GM19035 (cell line): ENCODE data around the gene DYNLT1.
"Not testable (repeated sequence)": the region's sequence is repeated elsewhere in the genome, so short reads cannot be mapped to it uniquely, and the experiment has no call there.

Experiments used
- ATAC-seq: cut with Tn5 transposase; IDR thresholded peaks from one replicate; pipeline ENCODE4 v1.9.1; 2021; ENCODE audit not compliant: unreplicated experiment

The DYNLT1 gene

GRCh38 chr6:158663625-158664165 is 19.2 kb upstream of the DYNLT1 start:
- no peak for ATAC-seq

GRCh38 chr6:158662954-158663624 is 18.5 kb upstream of the DYNLT1 start:
- ATAC-seq = no peak

GRCh38 chr6:158662607-158662953 is 18.0 kb upstream of the DYNLT1 start:
- ATAC-seq = no peak

- ATAC-seq = no peak
These were observed 16.7 kb upstream of the DYNLT1 start for GRCh38 chr6:158661156-158661685.

- ATAC-seq = no peak
These were observed 15.8 kb upstream of the DYNLT1 start for GRCh38 chr6:158660333-158660754.

- not testable (repeated sequence) for ATAC-seq
These were observed 12.4 kb upstream of the DYNLT1 start for GRCh38 chr6:158656986-158657385.

GRCh38 chr6:158655569-158656450 is 11.3 kb upstream of the DYNLT1 start:
- no peak for ATAC-seq

GRCh38 chr6:158654960-158655489 is 10.5 kb upstream of the DYNLT1 start:
- ATAC-seq = no peak

- ATAC-seq = no peak
These were observed 10.0 kb upstream of the DYNLT1 start for GRCh38 chr6:158654498-158654897.

- peak; percentile 41 for ATAC-seq
These were observed 9.2 kb upstream of the DYNLT1 start for GRCh38 chr6:158653577-158654354.

- not testable (repeated sequence) for ATAC-seq
These were observed 7.6 kb upstream of the DYNLT1 start for GRCh38 chr6:158651981-158652737.

GRCh38 chr6:158649289-158650143 is 5.0 kb upstream of the DYNLT1 start, which contains the start of gene SYTL3:
Gene SYTL3, plus strand, starts transcription at chr6:158650054. Its CDS starts 13,215 bp downstream, at chr6:158663269.
- peak; percentile 52 for ATAC-seq

- no peak for ATAC-seq
These were observed 4.2 kb upstream of the DYNLT1 start for GRCh38 chr6:158648682-158649131.

- no peak for ATAC-seq
These were observed 3.0 kb upstream of the DYNLT1 start for GRCh38 chr6:158647501-158647900.

GRCh38 chr6:158646023-158646910 is 1.7 kb upstream of the DYNLT1 start:
- ATAC-seq = no peak

GRCh38 chr6:158645064-158646022 is 800 bp upstream of the DYNLT1 start:
- ATAC-seq = no peak

- peak; percentile 4 for ATAC-seq
These were observed 710 bp downstream of the DYNLT1 start for GRCh38 chr6:158643836-158644230.
